SU-DHL-6 (cell line): Measurements from ENCODE around the gene TOR1AIP1.

Experiments
- H2AFZ ChIP-seq: fragments of 200-600 bp; sonication (generic); 2 replicates; pipeline ENCODE4 v1.6.1; 2014; ENCODE audit warnings: low read depth, mild to moderate bottlenecking, moderate library complexity, mixed read lengths, antibody characterized with exemption, low read length; ENCODE audit not compliant: severe bottlenecking
- H3F3A ChIP-seq: fragments of 200-600 bp; shearing (Covaris generic); 2 replicates; pipeline ENCODE4 v1.6.0; 2016; ENCODE audit warnings: antibody characterized with exemption, mild to moderate bottlenecking; ENCODE audit not compliant: insufficient read depth
- H3K27ac ChIP-seq: fragments of 200-600 bp; sonication (generic); 2 replicates; pipeline ENCODE4 v1.5.1; 2016; ENCODE audit warnings: low read depth, mild to moderate bottlenecking, low read length, moderate library complexity, mixed read lengths
- H3K27me3 ChIP-seq: fragments of 200-600 bp; sonication (generic), shearing (Covaris generic); 2 replicates; pipeline ENCODE4 v1.6.0; 2014; ENCODE audit warnings: mild to moderate bottlenecking, low read length
- H3K36me3 ChIP-seq: fragments of 200-600 bp; sonication (generic); 2 replicates; pipeline ENCODE4 v1.6.1; 2014; ENCODE audit warnings: mild to moderate bottlenecking, low read length, mixed read lengths
- H3K4me2 ChIP-seq: fragments of 300-600, 200-600 bp; shearing (Covaris generic), sonication (generic); 2 replicates; pipeline ENCODE4 v1.6.0; 2014; ENCODE audit warnings: low read length, low read depth, mild to moderate bottlenecking; ENCODE audit not compliant: poor library complexity, severe bottlenecking
- H3K4me3 ChIP-seq: fragments of 200-600 bp; sonication (generic); 2 replicates; pipeline ENCODE4 v1.5.1; 2014; ENCODE audit warnings: antibody characterized with exemption, low read length, mild to moderate bottlenecking, mixed read lengths; ENCODE audit not compliant: insufficient read depth, poor library complexity, severe bottlenecking
- H3K79me2 ChIP-seq: fragments of 200-600 bp; sonication (generic); 2 replicates; pipeline ENCODE4 v1.6.1; 2014; ENCODE audit warnings: mild to moderate bottlenecking, low read length, moderate library complexity; ENCODE audit not compliant: insufficient read depth
- H3K9ac ChIP-seq: fragments of 200-600 bp; sonication (generic); 2 replicates; pipeline ENCODE4 v1.7.0; 2014; ENCODE audit warnings: mild to moderate bottlenecking, low read length
- H3K9me2 ChIP-seq: fragments of 200-600 bp; sonication (generic); replicated peaks from 2 replicates; pipeline ENCODE4 v1.6.1; 2014; ENCODE audit warnings: low read length; ENCODE audit not compliant: insufficient read depth
- H3K9me3 ChIP-seq: fragments of 200-600 bp; sonication (generic); 2 replicates; pipeline ENCODE4 v1.6.1; 2014; ENCODE audit warnings: low read length, mixed read lengths; ENCODE audit not compliant: insufficient read depth
- H4K20me1 ChIP-seq: fragments of 200-600 bp; sonication (generic); 2 replicates; pipeline ENCODE4 v1.6.1; 2014; ENCODE audit warnings: low read depth, mild to moderate bottlenecking, antibody characterized with exemption, low read length, moderate library complexity, mixed read lengths
- CTCF ChIP-seq: fragments of 200-600 bp; sonication (generic); IDR thresholded peaks from one replicate; pipeline ENCODE4 v1.5.1; 2017; ENCODE audit warnings: antibody characterized with exemption, mild to moderate bottlenecking, low read length, moderate library complexity; ENCODE audit not compliant: insufficient read depth, poor library complexity, severe bottlenecking
- EZH2phosphoT487 ChIP-seq: fragments of 200-600 bp; sonication (generic), shearing (Covaris generic); conservative IDR thresholded peaks from 2 replicates; pipeline ENCODE4 v1.6.1; 2018; ENCODE audit warnings: mild to moderate bottlenecking, antibody characterized with exemption, low read length, moderate library complexity, mixed read lengths

TOR1AIP1 gene

GRCh38 chr1:179917601-179918429 lies 35.7 kb downstream of the TOR1AIP1 start:
- no peaks in the 10 kb centered on the region for H3K27me3 ChIP-seq
- no peaks in the 10 kb centered on the region for H4K20me1 ChIP-seq
- no peaks in the 10 kb centered on the region for H3K9me2 ChIP-seq
- TF ChIP-seq CTCF, result no peak
- no peak for TF ChIP-seq EZH2phosphoT487
- H2AFZ ChIP-seq, result no peak overlapping the region
- H3K9ac ChIP-seq, result no peak overlapping the region
- H3K9me3 ChIP-seq, result no peaks in the 10 kb centered on the region
- H3F3A ChIP-seq, result no peaks in the 10 kb centered on the region
- H3K79me2 ChIP-seq, result no peaks in the 10 kb centered on the region
- H3K4me2 ChIP-seq, result no peak overlapping the region
- peaks cover 6% of the 10 kb centered on the region; the same call in 1 of the 2 replicates for H3K36me3 ChIP-seq
- H3K4me3 ChIP-seq, result no peak overlapping the region
- H3K27ac ChIP-seq, result no peak overlapping the region

- no peaks in the 10 kb centered on the region for H3K27me3 ChIP-seq
- no peaks in the 10 kb centered on the region for H4K20me1 ChIP-seq
- H3K9ac ChIP-seq, result no peak overlapping the region
- H3K9me3 ChIP-seq, result no peaks in the 10 kb centered on the region
- H3K79me2 ChIP-seq, result no peaks in the 10 kb centered on the region
- no peak overlapping the region for H3K27ac ChIP-seq
- H2AFZ ChIP-seq, result no peak overlapping the region
- no peaks in the 10 kb centered on the region; the same call in 1 of the 2 replicates for H3K36me3 ChIP-seq
- no peak overlapping the region for H3K4me2 ChIP-seq
- no peaks in the 10 kb centered on the region for H3K9me2 ChIP-seq
- H3F3A ChIP-seq, result no peaks in the 10 kb centered on the region
- no peak overlapping the region for H3K4me3 ChIP-seq
- TF ChIP-seq EZH2phosphoT487, result no peak
- TF ChIP-seq CTCF, result no peak
Measured at GRCh38 chr1:179921472-179921871, 39.4 kb downstream of the TOR1AIP1 start.

DNA sequence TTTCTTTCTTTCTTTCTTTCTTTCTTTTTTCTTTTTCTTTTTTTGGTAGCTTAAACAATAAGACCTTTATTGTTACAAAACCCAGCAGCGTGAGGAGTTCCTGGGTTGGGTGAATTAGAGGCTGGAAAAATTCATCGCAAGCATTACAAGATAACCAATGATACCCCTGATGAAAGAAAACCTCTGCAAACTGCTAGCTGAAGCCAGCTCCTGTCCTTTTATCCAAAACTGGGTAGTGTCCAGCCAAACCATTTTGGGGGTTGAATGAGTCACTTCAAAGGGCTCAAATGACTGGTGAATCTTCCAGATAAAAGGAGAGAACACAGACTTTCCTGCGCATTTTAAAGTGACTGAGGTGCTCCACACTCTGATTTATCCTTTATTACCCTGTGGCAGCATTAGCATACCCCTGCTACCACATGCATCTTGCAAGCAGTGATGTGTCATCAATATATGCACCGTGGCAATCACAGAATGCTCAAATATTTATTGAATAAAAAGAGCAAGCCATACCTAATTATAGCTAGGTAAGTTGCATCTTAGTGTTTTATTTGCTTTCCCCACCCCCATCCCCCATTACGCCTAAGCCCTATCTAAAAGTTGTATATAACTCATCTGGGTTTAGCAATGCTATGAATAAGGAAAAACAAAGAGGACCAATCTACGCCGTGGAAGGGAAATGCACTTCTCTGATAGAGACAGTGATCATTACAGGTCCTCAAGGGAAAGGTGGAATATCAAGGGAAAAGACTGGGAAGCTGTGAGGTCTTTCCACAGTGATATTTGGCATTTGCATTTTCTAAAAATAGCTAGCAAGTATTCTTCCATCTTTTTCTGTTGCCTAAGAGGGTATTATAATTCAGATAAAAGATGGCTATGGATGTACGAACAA lies 40.1 kb downstream of the TOR1AIP1 start:
- Histone ChIP-seq H3K9ac (no peak overlapping the region), H3K27ac (no peak overlapping the region), H2AFZ (no peak overlapping the region), H3K36me3 (no peaks in the 10 kb centered on the region; the same call in 1 of the 2 replicates), H4K20me1 (no peaks in the 10 kb centered on the region), H3K27me3 (no peaks in the 10 kb centered on the region), H3K79me2 (no peaks in the 10 kb centered on the region), H3F3A (no peaks in the 10 kb centered on the region), H3K4me3 (no peak overlapping the region), H3K9me2 (no peaks in the 10 kb centered on the region), H3K9me3 (no peaks in the 10 kb centered on the region), H3K4me2 (no peak overlapping the region)
- no peak for TF ChIP-seq EZH2phosphoT487
- TF ChIP-seq CTCF, result no peak
